ENCODE results near the gene SOX1. TPM values are rescaled to one million over a fixed set of nuclear protein-coding genes. Genes with fewer than 3 reads are reported as not detected.

Gene SOX1
- total RNA-seq, 1 experiment from 2014 or later: not detected

- DNase-seq (ENCODE audit: low read depth): no peak
These were observed 39.7 kb downstream of the SOX1 start for GRCh38 chr13:112106478-112107141.

GRCh38 chr13:112107289-112107688, 40.3 kb downstream of the SOX1 start:
- DNase-seq (ENCODE audit: low read depth): no peak

GRCh38 chr13:112110479-112110878, 43.5 kb downstream of the SOX1 start:
- no peak for DNase-seq (ENCODE audit: low read depth)

- DNase-seq (ENCODE audit: low read depth): no peak
These were observed 44.4 kb downstream of the SOX1 start for GRCh38 chr13:112111239-112111857.

GRCh38 chr13:112112534-112113276, 45.8 kb downstream of the SOX1 start:
- DNase-seq (ENCODE audit: low read depth): no peak

GRCh38 chr13:112113348-112113747, 46.4 kb downstream of the SOX1 start:
- DNase-seq (ENCODE audit: low read depth): no peak

- no peak for DNase-seq (ENCODE audit: low read depth)
These were observed 46.9 kb downstream of the SOX1 start for GRCh38 chr13:112113851-112114250.

GRCh38 chr13:112114391-112114790, 47.4 kb downstream of the SOX1 start:
- DNase-seq (ENCODE audit: low read depth): no peak

GRCh38 chr13:112115403-112116091, 48.6 kb downstream of the SOX1 start:
- no peak for DNase-seq (ENCODE audit: low read depth)

GRCh38 chr13:112116187-112116950, 49.4 kb downstream of the SOX1 start:
- no peak for DNase-seq (ENCODE audit: low read depth)

- no peak for DNase-seq (ENCODE audit: low read depth)
These were observed 50.5 kb downstream of the SOX1 start for GRCh38 chr13:112117258-112117954.

- DNase-seq (ENCODE audit: low read depth): no peak
These were observed 51.0 kb downstream of the SOX1 start for GRCh38 chr13:112117955-112118302.

- DNase-seq (ENCODE audit: low read depth): no peak
These were observed 51.6 kb downstream of the SOX1 start for GRCh38 chr13:112118451-112119064.

GRCh38 chr13:112119192-112120030, 52.5 kb downstream of the SOX1 start:
- no peak for DNase-seq (ENCODE audit: low read depth)

GRCh38 chr13:112120031-112120373, 53.1 kb downstream of the SOX1 start:
- no peak for DNase-seq (ENCODE audit: low read depth)
